HG03175 (cell line): ENCODE measurements around the gene MON2.
"Not testable (repeated sequence)": the region's sequence is repeated elsewhere in the genome, so short reads cannot be mapped to it uniquely, and the experiment has no call there.

ENCODE experiments used
- ATAC-seq: cut with Tn5 transposase; IDR thresholded peaks from one replicate; pipeline ENCODE4 v1.9.1; 2021; ENCODE audit warnings: mild to moderate bottlenecking, moderate library complexity; ENCODE audit not compliant: unreplicated experiment

MON2 gene

GRCh38 chr12:62472472-62472871 lies 5.8 kb downstream of the MON2 start:
- no peak for ATAC-seq

GRCh38 chr12:62481843-62482540 lies 15.4 kb downstream of the MON2 start:
- peak; percentile 59 for ATAC-seq

- no peak for ATAC-seq
Observed at GRCh38 chr12:62482769-62483168, 16.1 kb downstream of the MON2 start.

GRCh38 chr12:62484233-62484632 lies 17.6 kb downstream of the MON2 start:
- ATAC-seq = no peak

GRCh38 chr12:62505786-62506185 lies 39.2 kb downstream of the MON2 start:
- no peak for ATAC-seq

GRCh38 chr12:62512901-62513300 lies 46.3 kb downstream of the MON2 start:
- no peak for ATAC-seq

GRCh38 chr12:62514080-62514479 lies 47.5 kb downstream of the MON2 start:
- ATAC-seq = not testable (repeated sequence)

GRCh38 chr12:62516927-62517326 lies 50.3 kb downstream of the MON2 start:
- no peak for ATAC-seq

- ATAC-seq = no peak
Observed at GRCh38 chr12:62517887-62518286, 51.3 kb downstream of the MON2 start.

- ATAC-seq = no peak
Observed at GRCh38 chr12:62519043-62519442, 52.4 kb downstream of the MON2 start.

- ATAC-seq = no peak
Observed at GRCh38 chr12:62520361-62520760, 53.7 kb downstream of the MON2 start.

- peak; percentile 51 for ATAC-seq
Observed at GRCh38 chr12:62522984-62523383, 56.4 kb downstream of the MON2 start.

GRCh38 chr12:62523619-62524018 lies 57.0 kb downstream of the MON2 start:
- ATAC-seq = no peak

GRCh38 chr12:62525271-62525670 lies 58.6 kb downstream of the MON2 start:
- ATAC-seq = no peak

- ATAC-seq = no peak
Observed at GRCh38 chr12:62530596-62530995, 64.0 kb downstream of the MON2 start.

- no peak for ATAC-seq
Observed at GRCh38 chr12:62532333-62532732, 65.7 kb downstream of the MON2 start.

- ATAC-seq = no peak
Observed at GRCh38 chr12:62533087-62533754, 66.6 kb downstream of the MON2 start.

GRCh38 chr12:62533755-62534107 lies 67.1 kb downstream of the MON2 start:
- ATAC-seq = no peak

- ATAC-seq = no peak
Observed at GRCh38 chr12:62536546-62536945, 69.9 kb downstream of the MON2 start.

GRCh38 chr12:62537551-62537950 lies 70.9 kb downstream of the MON2 start:
- ATAC-seq = no peak

GRCh38 chr12:62540354-62540753 lies 73.7 kb downstream of the MON2 start:
- ATAC-seq = no peak

GRCh38 chr12:62542814-62543213 lies 76.2 kb downstream of the MON2 start:
- no peak for ATAC-seq

GRCh38 chr12:62543324-62543723 lies 76.7 kb downstream of the MON2 start:
- ATAC-seq = no peak
